PC-3 (cell line): ENCODE data around the gene F5. TPM values are rescaled to one million over a fixed set of nuclear protein-coding genes. Genes with fewer than 3 reads are reported as not detected.

Experiments
- ATAC-seq: fragments of 200-7000 bp; cut with Tn5 transposase; 2 replicates; pipeline ENCODE4 v1.9.1; 2020; ENCODE audit warnings: mild to moderate bottlenecking, moderate library complexity
- BruUV-seq: library from RNA; stranded (reverse); fragments of 400-500 nt; replicated peaks from 2 replicates; lab custom pipeline; 2021; lab: Mats Ljungman, UMichigan
- CTCF ChIA-PET: fragments of 300-600 bp; sonication (Branson Sonifier 250); formaldehyde crosslinking; loops from one replicate; lab custom pipeline; 2022; ENCODE audit warnings: antibody characterized with exemption; lab: Charles Lee
- POLR2A ChIA-PET: fragments of 300-600 bp; sonication (Branson Sonifier 250); formaldehyde crosslinking; loops from one replicate; lab custom pipeline; 2022; ENCODE audit warnings: antibody characterized with exemption; ENCODE audit not compliant: unreplicated experiment; lab: Charles Lee
- DNase-seq: peaks from one replicate; pipeline ENCODE4 v3.0.0-alpha.2; 2015
- H2AFZ ChIP-seq: fragments of 300-600 bp; sonication (generic); 2 replicates; pipeline ENCODE4 v1.6.0; 2016; ENCODE audit warnings: antibody characterized with exemption, low read length
- H3F3A ChIP-seq: fragments of 300-600 bp; sonication (generic); one replicate; pipeline ENCODE4 v1.6.0; 2017; ENCODE audit warnings: antibody characterized with exemption, low read length, control low read depth, mild to moderate bottlenecking; ENCODE audit not compliant: unreplicated experiment
- H3K27ac ChIP-seq: fragments of 300-600 bp; sonication (generic); 2 replicates; pipeline ENCODE4 v1.5.1; 2016; ENCODE audit warnings: mild to moderate bottlenecking, low read length
- H3K27me3 ChIP-seq: fragments of 300-600 bp; sonication (generic); 2 replicates; pipeline ENCODE4 v1.6.1; 2016; ENCODE audit warnings: low read length, mixed read lengths
- H3K36me3 ChIP-seq: fragments of 300-600 bp; sonication (generic); 2 replicates; pipeline ENCODE4 v1.6.1; 2016; ENCODE audit warnings: low read depth, mixed run types, low read length, mixed read lengths
- H3K4me1 ChIP-seq: fragments of 300-600 bp; sonication (generic); 2 replicates; pipeline ENCODE4 v1.5.1; 2016; ENCODE audit warnings: low read length; ENCODE audit not compliant: insufficient read depth
- H3K4me2 ChIP-seq: fragments of 300-600 bp; sonication (generic); 2 replicates; pipeline ENCODE4 v1.6.0; 2016; ENCODE audit warnings: low read length
- H3K4me3 ChIP-seq: fragments of 300-600 bp; sonication (generic); 2 replicates; pipeline ENCODE4 v1.5.1; 2016; ENCODE audit warnings: mild to moderate bottlenecking, low read length, mixed read lengths
- H3K79me2 ChIP-seq: fragments of 300-600 bp; sonication (generic); 2 replicates; pipeline ENCODE4 v1.6.1; 2017; ENCODE audit warnings: low read length, mixed read lengths
- H3K9ac ChIP-seq: fragments of 300-600 bp; sonication (generic); 2 replicates; pipeline ENCODE4 v1.6.0; 2016; ENCODE audit warnings: mild to moderate bottlenecking, low read length
- H3K9me2 ChIP-seq: fragments of 300-600 bp; sonication (generic); replicated peaks from 2 replicates; pipeline ENCODE4 v1.6.1; 2016; ENCODE audit warnings: mixed run types, low read length, mixed read lengths
- H3K9me3 ChIP-seq: fragments of 300-600 bp; sonication (generic); 2 replicates; pipeline ENCODE4 v1.6.1; 2016; ENCODE audit warnings: low read length, mixed read lengths
- H4K20me1 ChIP-seq: fragments of 300-600 bp; sonication (generic); 2 replicates; pipeline ENCODE4 v1.6.1; 2016; ENCODE audit warnings: low read length, mixed read lengths
- CTCF ChIP-seq: fragments of 300-600 bp; sonication (generic); conservative IDR thresholded peaks from 2 replicates; pipeline ENCODE4 v1.5.1; 2017; ENCODE audit warnings: antibody characterized with exemption, low read depth, mild to moderate bottlenecking, low read length
- EZH2 ChIP-seq: fragments of 300-600 bp; sonication (generic); IDR thresholded peaks from one replicate; pipeline ENCODE4 v1.6.1; 2017; ENCODE audit warnings: antibody characterized with exemption, mild to moderate bottlenecking, low read length; ENCODE audit not compliant: unreplicated experiment
- EZH2phosphoT487 ChIP-seq: fragments of 300-600 bp; sonication (generic); IDR thresholded peaks from 2 replicates; pipeline ENCODE4 v1.6.1; 2018; ENCODE audit warnings: mild to moderate bottlenecking, antibody characterized with exemption, low read length, borderline replicate concordance
- intact Hi-C: fragments of 100-400 bp; cut with micrococcal nuclease; formaldehyde crosslinking; loops from 2 replicates; pipeline ENCODE4 v1.9.0; 2023
- total RNA-seq: library from RNA; depleted of rRNA; stranded (reverse); fragments of >200 nt; gene quantifications from 2 replicates; pipeline ENCODE4 v1.2.3, GENCODE V29; 2014

The F5 gene
- total RNA-seq, 1 experiment from 2014 or later = not detected

- Histone ChIP-seq H3K36me3 (no peaks in the 10 kb centered on the region), H3K4me3 (no peak overlapping the region), H3K9ac (no peak overlapping the region), H3K4me1 (peaks cover 42% of the 10 kb centered on the region), H4K20me1 (no peaks in the 10 kb centered on the region), H3K9me2 (no peaks in the 10 kb centered on the region), H3K79me2 (no peaks in the 10 kb centered on the region), H3F3A (no peaks in the 10 kb centered on the region), H3K4me2 (peak overlapping the region; percentile 48), H3K27ac (peak overlapping the region; percentile 30), H3K27me3 (no peaks in the 10 kb centered on the region), H3K9me3 (no peaks in the 10 kb centered on the region; the same call in 1 of the 2 replicates), H2AFZ (no peak overlapping the region)
- no peak for TF ChIP-seq EZH2
- no peak for TF ChIP-seq EZH2phosphoT487
- TF ChIP-seq CTCF = no peak
- ChIA-PET POLR2A (interaction anchor here (0.6 to 0.7 kb wide), 2 partner anchors 37 to 97 kb away, joined by 4 to 5 read pairs; no protein-coding TSS in a partner anchor), CTCF (no interaction called here)
- intact Hi-C loops = no loop called here
- peak; percentile 60 for ATAC-seq
- no TSS peak for BruUV-seq
- peak; percentile 66 for DNase-seq
These were observed 20.7 kb downstream of the F5 start for GRCh38 chr1:169565335-169566271.

GRCh38 chr1:169563650-169564049 is 22.6 kb downstream of the F5 start:
- H3F3A ChIP-seq = no peaks in the 10 kb centered on the region
- H3K9me2 ChIP-seq = no peaks in the 10 kb centered on the region
- TF ChIP-seq EZH2phosphoT487 (no peak), CTCF (no peak), EZH2 (no peak)
- H3K4me1 ChIP-seq = peaks cover 24% of the 10 kb centered on the region
- CTCF ChIA-PET = no interaction called here
- H2AFZ ChIP-seq = no peak overlapping the region
- BruUV-seq = no TSS peak
- ATAC-seq = no peak
- no peak overlapping the region for H3K9ac ChIP-seq
- POLR2A ChIA-PET = no interaction called here
- H3K79me2 ChIP-seq = no peaks in the 10 kb centered on the region
- no peaks in the 10 kb centered on the region for H4K20me1 ChIP-seq
- no peak for DNase-seq
- H3K36me3 ChIP-seq = no peaks in the 10 kb centered on the region
- H3K4me3 ChIP-seq = no peak overlapping the region
- no peak overlapping the region for H3K4me2 ChIP-seq
- H3K9me3 ChIP-seq = no peaks in the 10 kb centered on the region; the same call in 1 of the 2 replicates
- H3K27me3 ChIP-seq = 0 out of 2 replicates have a peak, but pooled peaks cover 5% of the 10 kb centered on the region
- H3K27ac ChIP-seq = no peak overlapping the region
- intact Hi-C loops = no loop called here
